Trophoblast cell (in vitro differentiated cells and primary cell): Measurements from ENCODE around the gene IL17REL.
"Not testable (repeated sequence)": the region's sequence is repeated elsewhere in the genome, so short reads cannot be mapped to it uniquely, and the experiment has no call there.

ENCODE experiments used
- DNase-seq, 2 donors: peaks; one replicate each; pipeline ENCODE4 v3.0.0-alpha.2; 2016
- H2AFZ ChIP-seq: 2 replicates; pipeline ENCODE4 v1.6.1; 2013; ENCODE audit warnings: low read length, moderate library complexity, mild to moderate bottlenecking; ENCODE audit not compliant: insufficient read depth, poor library complexity
- H2AK5ac ChIP-seq: 2 replicates; pipeline ENCODE4 v1.6.1; 2013; ENCODE audit warnings: mild to moderate bottlenecking, low read length
- H2BK120ac ChIP-seq: 2 replicates; pipeline ENCODE4 v1.6.1; 2013; ENCODE audit warnings: low read length, mild to moderate bottlenecking, moderate library complexity; ENCODE audit not compliant: insufficient read depth, poor library complexity
- H2BK12ac ChIP-seq: 2 replicates; pipeline ENCODE4 v1.6.1; 2013; ENCODE audit warnings: mild to moderate bottlenecking, low read length, moderate library complexity
- H2BK5ac ChIP-seq: 2 replicates; pipeline ENCODE4 v1.6.1; 2013; ENCODE audit warnings: low read length, low read depth, moderate library complexity, mild to moderate bottlenecking; ENCODE audit not compliant: poor library complexity
- H3K14ac ChIP-seq: 2 replicates; pipeline ENCODE4 v1.6.1; 2013; ENCODE audit warnings: mild to moderate bottlenecking, low read length
- H3K18ac ChIP-seq: 2 replicates; pipeline ENCODE4 v1.6.1; 2013; ENCODE audit warnings: mild to moderate bottlenecking, low read length
- H3K23ac ChIP-seq: 2 replicates; pipeline ENCODE4 v1.6.1; 2013; ENCODE audit warnings: low read length
- H3K27ac ChIP-seq: 2 replicates; pipeline ENCODE4 v1.5.1; 2013; ENCODE audit warnings: low read depth, mild to moderate bottlenecking, inconsistent platforms, low read length, moderate library complexity
- H3K27me3 ChIP-seq: 2 replicates; pipeline ENCODE4 v1.6.1; 2013; ENCODE audit warnings: inconsistent platforms, mild to moderate bottlenecking, low read length, moderate library complexity; ENCODE audit not compliant: insufficient read depth
- H3K36me3 ChIP-seq, 2 experiments: 1 replicate in 1 of 2; 2 replicates in 1 of 2; pipeline ENCODE4 v1.6.1; 2013; ENCODE audit warnings: low read length in 2 of 2, mild to moderate bottlenecking in 2 of 2, moderate library complexity in 1 of 2; ENCODE audit not compliant: insufficient read depth in 2 of 2, control insufficient read depth in 1 of 2
- H3K4ac ChIP-seq: 2 replicates; pipeline ENCODE4 v1.6.1; 2013; ENCODE audit warnings: low read depth, mild to moderate bottlenecking, low read length, moderate library complexity
- H3K4me1 ChIP-seq, 2 experiments: 1 replicate in 1 of 2; 2 replicates in 1 of 2; pipeline ENCODE4 v1.6.1; 2013; ENCODE audit warnings: low read length in 2 of 2, mild to moderate bottlenecking in 2 of 2, moderate library complexity in 1 of 2; ENCODE audit not compliant: insufficient read depth in 2 of 2, control insufficient read depth in 1 of 2
- H3K4me2 ChIP-seq: 2 replicates; pipeline ENCODE4 v1.6.1; 2013; ENCODE audit warnings: inconsistent platforms, mild to moderate bottlenecking, low read length, moderate library complexity
- H3K4me3 ChIP-seq: 2 replicates; pipeline ENCODE4 v1.5.1; 2013; ENCODE audit warnings: mild to moderate bottlenecking, low read depth, low read length, inconsistent platforms
- H3K79me1 ChIP-seq: one replicate; pipeline ENCODE4 v1.6.1; 2013; ENCODE audit warnings: low read length
- H3K79me2 ChIP-seq: 2 replicates; pipeline ENCODE4 v1.6.1; 2013; ENCODE audit warnings: low read length, mild to moderate bottlenecking; ENCODE audit not compliant: control insufficient read depth, insufficient read depth, poor library complexity
- H3K9ac ChIP-seq: 2 replicates; pipeline ENCODE4 v1.6.1; 2013; ENCODE audit warnings: mild to moderate bottlenecking, low read length
- H3K9me3 ChIP-seq: 2 replicates; pipeline ENCODE4 v1.6.1; 2013; ENCODE audit warnings: low read depth, mild to moderate bottlenecking, control low read depth, inconsistent platforms, low read length; ENCODE audit not compliant: insufficient read depth
- H4K12ac ChIP-seq: 2 replicates; pipeline ENCODE4 v1.6.1; 2013; ENCODE audit warnings: low read depth, mild to moderate bottlenecking, low read length, moderate library complexity
- H4K8ac ChIP-seq: 2 replicates; pipeline ENCODE4 v1.6.1; 2013; ENCODE audit warnings: low read depth, mild to moderate bottlenecking, low read length, moderate library complexity
- H4K91ac ChIP-seq: one replicate; pipeline ENCODE4 v1.6.1; 2013; ENCODE audit warnings: low read depth, mild to moderate bottlenecking, low read length, moderate library complexity
- WGBS: extraction: QIAGEN DNeasy Blood & Tissue Kit; methylation state at CpG from one replicate; pipeline ENCODE4 v1.1.7; 2013; ENCODE audit warnings: missing lambda C conversion rate; ENCODE audit not compliant: insufficient read length, insufficient coverage; ENCODE audit errors: extremely low coverage; 5-methylcytosine and 5-hydroxymethylcytosine counted together

Gene IL17REL

GRCh38 chr22:49991907-49992533 lies 20.5 kb downstream of the IL17REL start:
- Histone ChIP-seq H4K12ac (no peak overlapping the region), H3K4ac (no peak overlapping the region), H3K4me1 (no peaks in the 10 kb centered on the region), H2AFZ (no peak overlapping the region), H3K36me3 (no peaks in the 10 kb centered on the region), H2BK120ac (no peak overlapping the region), H3K23ac (no peak overlapping the region), H3K79me2 (no peaks in the 10 kb centered on the region), H3K27me3 (no peaks in the 10 kb centered on the region), H2AK5ac (no peak overlapping the region), H3K14ac (no peak overlapping the region), H3K9ac (no peak overlapping the region), H3K79me1 (no peaks in the 10 kb centered on the region), H4K8ac (no peak overlapping the region), H2BK12ac (no peak overlapping the region), H3K18ac (no peak overlapping the region), H3K4me2 (no peak overlapping the region), H2BK5ac (no peak overlapping the region), H4K91ac (no peak overlapping the region), H3K27ac (no peak overlapping the region), H3K9me3 (peaks cover 22% of the 10 kb centered on the region), H3K4me3 (no peak overlapping the region)
- WGBS: no CpG with 5 or more reads among the region's 7 CpGs
- DNase-seq: no peak

- H2BK12ac ChIP-seq: no peak overlapping the region
- H3K79me2 ChIP-seq: no peaks in the 10 kb centered on the region
- H3K9me3 ChIP-seq: peaks cover 22% of the 10 kb centered on the region
- no peaks in the 10 kb centered on the region for H3K27me3 ChIP-seq
- H2BK120ac ChIP-seq: no peak overlapping the region
- H3K36me3 ChIP-seq: no peaks in the 10 kb centered on the region
- H3K4me2 ChIP-seq: no peak overlapping the region
- H3K4me1 ChIP-seq: no peaks in the 10 kb centered on the region
- H3K27ac ChIP-seq: no peak overlapping the region
- no peak overlapping the region for H3K9ac ChIP-seq
- no peak overlapping the region for H3K18ac ChIP-seq
- H4K12ac ChIP-seq: no peak overlapping the region
- no peak overlapping the region for H2AFZ ChIP-seq
- H3K14ac ChIP-seq: no peak overlapping the region
- no peak overlapping the region for H3K23ac ChIP-seq
- no peak for DNase-seq
- no peak overlapping the region for H3K4ac ChIP-seq
- H4K91ac ChIP-seq: no peak overlapping the region
- WGBS: no CpG with 5 or more reads among the region's 6 CpGs
- no peak overlapping the region for H2BK5ac ChIP-seq
- H2AK5ac ChIP-seq: no peak overlapping the region
- H3K79me1 ChIP-seq: no peaks in the 10 kb centered on the region
- H3K4me3 ChIP-seq: no peak overlapping the region
- H4K8ac ChIP-seq: no peak overlapping the region
These were observed 21.4 kb downstream of the IL17REL start for GRCh38 chr22:49991167-49991566.

- H3K4me2 ChIP-seq, H3K4ac ChIP-seq, H2BK12ac ChIP-seq, H4K12ac ChIP-seq, H2BK5ac ChIP-seq, H2AK5ac ChIP-seq, H3K14ac ChIP-seq, H3K18ac ChIP-seq, H3K79me2 ChIP-seq, H4K91ac ChIP-seq, H3K27me3 ChIP-seq, H3K36me3 ChIP-seq, H3K9ac ChIP-seq, H4K8ac ChIP-seq, H3K4me1 ChIP-seq, H3K4me3 ChIP-seq, H2AFZ ChIP-seq, H3K27ac ChIP-seq, DNase-seq, H3K23ac ChIP-seq, H2BK120ac ChIP-seq, H3K79me1 ChIP-seq: not testable (repeated sequence)
- H3K9me3 ChIP-seq: peaks cover 22% of the 10 kb centered on the region
- no CpG with 5 or more reads among the region's 24 CpGs for WGBS
These were observed 22.7 kb downstream of the IL17REL start for GRCh38 chr22:49989826-49990225.

- peaks cover 24% of the 10 kb centered on the region for H3K9me3 ChIP-seq
- H3K79me2 ChIP-seq: no peaks in the 10 kb centered on the region
- no peak overlapping the region for H3K4me3 ChIP-seq
- no peak for DNase-seq
- no peak overlapping the region for H3K18ac ChIP-seq
- H4K12ac ChIP-seq: no peak overlapping the region
- H3K14ac ChIP-seq: no peak overlapping the region
- no CpG with 5 or more reads among the region's 2 CpGs for WGBS
- H2BK12ac ChIP-seq: no peak overlapping the region
- H2AK5ac ChIP-seq: no peak overlapping the region
- no peak overlapping the region for H4K8ac ChIP-seq
- no peak overlapping the region for H3K27ac ChIP-seq
- H3K4me2 ChIP-seq: no peak overlapping the region
- H2BK120ac ChIP-seq: no peak overlapping the region
- peaks cover 3 to 4% of the 10 kb centered on the region in 2 experiments for H3K4me1 ChIP-seq
- no peak overlapping the region for H3K23ac ChIP-seq
- no peaks in the 10 kb centered on the region for H3K79me1 ChIP-seq
- no peak overlapping the region for H3K9ac ChIP-seq
- no peak overlapping the region for H2BK5ac ChIP-seq
- H3K36me3 ChIP-seq: no peaks in the 10 kb centered on the region
- H3K4ac ChIP-seq: no peak overlapping the region
- peaks cover 10% of the 10 kb centered on the region for H3K27me3 ChIP-seq
- H2AFZ ChIP-seq: no peak overlapping the region
- no peak overlapping the region for H4K91ac ChIP-seq
These were observed 26.2 kb downstream of the IL17REL start for GRCh38 chr22:49986325-49986724.
